Transverse colon (tissue), 4 donors: ENCODE results near the gene GBGT1.
A peak's percentile ranks its signal among the peaks of the same experiment; 100 is the strongest.

ENCODE experiments used
- CTCF ChIP-seq, 5 experiments: fragments of 200-600 bp in 3 of 5; fragments of 450-650 bp in 2 of 5; sonication (generic) in 3 of 5; IDR thresholded peaks; 1 replicate in 2 of 5; 2 replicates in 3 of 5; pipeline ENCODE4 v1.5.1; 2016 to 2017; ENCODE audit warnings: antibody characterized with exemption in 5 of 5, inconsistent platforms in 3 of 5, mild to moderate bottlenecking in 2 of 5, moderate library complexity in 1 of 5
- POLR2AphosphoS5 ChIP-seq, 3 donors: sonication (generic); formaldehyde crosslinking; IDR thresholded peaks; one replicate each; pipeline ENCODE4 v1.6.1; 2016; ENCODE audit warnings: antibody characterized with exemption in 3 of 3

GRCh38 chr9:133125941-133126696 is 37.6 kb downstream of the GBGT1 start:
- TF ChIP-seq POLR2AphosphoS5 (IDR thresholded peaks at IDR 0.05) (peak in 2 of 3 donors; percentile 10 to 24), CTCF (IDR thresholded peaks at IDR 0.05) (no peak)
